ENCODE results near the gene NPAS4.

NPAS4 gene

GRCh38 chr11:66448523-66448922, 27.7 kb downstream of the NPAS4 start:
- Histone ChIP-seq H3K9me3 (no peaks in the 10 kb centered on the region), H3K4me3 (ENCODE audit: low read depth, low read length) (no peak overlapping the region), H3K4me1 (no peaks in the 10 kb centered on the region), H3K27me3 (peaks cover 48% of the 10 kb centered on the region), H3K36me3 (no peaks in the 10 kb centered on the region)
- TF ChIP-seq, protein P1, sequence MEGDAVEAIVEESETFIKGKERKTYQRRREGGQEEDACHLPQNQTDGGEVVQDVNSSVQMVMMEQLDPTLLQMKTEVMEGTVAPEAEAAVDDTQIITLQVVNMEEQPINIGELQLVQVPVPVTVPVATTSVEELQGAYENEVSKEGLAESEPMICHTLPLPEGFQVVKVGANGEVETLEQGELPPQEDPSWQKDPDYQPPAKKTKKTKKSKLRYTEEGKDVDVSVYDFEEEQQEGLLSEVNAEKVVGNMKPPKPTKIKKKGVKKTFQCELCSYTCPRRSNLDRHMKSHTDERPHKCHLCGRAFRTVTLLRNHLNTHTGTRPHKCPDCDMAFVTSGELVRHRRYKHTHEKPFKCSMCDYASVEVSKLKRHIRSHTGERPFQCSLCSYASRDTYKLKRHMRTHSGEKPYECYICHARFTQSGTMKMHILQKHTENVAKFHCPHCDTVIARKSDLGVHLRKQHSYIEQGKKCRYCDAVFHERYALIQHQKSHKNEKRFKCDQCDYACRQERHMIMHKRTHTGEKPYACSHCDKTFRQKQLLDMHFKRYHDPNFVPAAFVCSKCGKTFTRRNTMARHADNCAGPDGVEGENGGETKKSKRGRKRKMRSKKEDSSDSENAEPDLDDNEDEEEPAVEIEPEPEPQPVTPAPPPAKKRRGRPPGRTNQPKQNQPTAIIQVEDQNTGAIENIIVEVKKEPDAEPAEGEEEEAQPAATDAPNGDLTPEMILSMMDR (IDR thresholded peaks at IDR 0.05; ENCODE audit: low read depth, low read length), result no peak
- DNase-seq, result no peak

DNA sequence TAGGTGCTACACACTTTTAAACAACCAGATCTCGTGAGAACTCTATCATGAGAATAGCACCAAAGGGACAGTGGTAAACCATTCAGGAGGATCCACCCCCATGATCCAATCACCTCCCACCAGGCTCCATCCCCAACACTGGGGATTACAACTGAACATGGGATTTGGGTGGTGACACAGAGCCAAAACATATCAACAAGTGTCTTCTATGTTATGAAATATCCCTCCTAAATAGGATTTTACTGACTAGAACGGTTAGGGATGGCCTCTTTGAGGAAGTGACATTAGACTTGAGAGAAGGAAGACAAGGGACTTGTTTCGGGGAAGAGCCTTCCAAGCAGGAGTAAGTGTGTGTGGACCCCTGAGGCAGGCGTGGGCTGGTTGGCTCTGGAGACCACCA, 29.7 kb downstream of the NPAS4 start:
- Histone ChIP-seq H3K4me1 (no peaks in the 10 kb centered on the region), H3K4me3 (ENCODE audit: low read depth, low read length) (no peak overlapping the region), H3K36me3 (no peaks in the 10 kb centered on the region), H3K9me3 (no peaks in the 10 kb centered on the region), H3K27me3 (peaks cover 59% of the 10 kb centered on the region)
- no peak for DNase-seq
- TF ChIP-seq, protein P1 (IDR thresholded peaks at IDR 0.05; ENCODE audit: low read depth, low read length), result no peak

DNA sequence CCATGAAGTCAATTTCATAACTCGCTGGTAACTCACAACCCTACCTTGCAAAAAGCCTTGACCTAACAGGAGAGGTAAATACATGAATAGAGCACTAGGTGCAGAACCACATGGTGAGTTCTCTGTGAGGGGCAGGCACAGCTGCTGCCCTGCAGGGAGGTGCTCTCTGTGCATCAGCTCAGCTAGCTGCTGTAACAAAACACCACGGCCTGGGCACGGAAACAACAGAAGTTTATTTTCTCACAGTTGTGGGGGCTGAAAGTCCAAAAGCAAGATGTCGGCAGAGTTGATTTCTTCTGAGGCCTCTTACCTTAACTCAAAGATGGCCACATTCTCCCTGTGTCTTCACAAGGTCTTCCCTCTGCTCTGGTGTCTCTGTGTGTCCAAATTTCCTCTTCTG, 30.8 kb downstream of the NPAS4 start:
- Histone ChIP-seq H3K4me3 (ENCODE audit: low read depth, low read length) (no peak overlapping the region), H3K36me3 (no peaks in the 10 kb centered on the region), H3K4me1 (no peaks in the 10 kb centered on the region), H3K9me3 (no peaks in the 10 kb centered on the region), H3K27me3 (peaks cover 64% of the 10 kb centered on the region)
- DNase-seq, result no peak
- TF ChIP-seq, protein P1 (IDR thresholded peaks at IDR 0.05; ENCODE audit: low read depth, low read length), result no peak

- Histone ChIP-seq H3K9me3 (no peaks in the 10 kb centered on the region), H3K36me3 (no peaks in the 10 kb centered on the region), H3K4me1 (no peaks in the 10 kb centered on the region), H3K27me3 (peaks cover 43% of the 10 kb centered on the region), H3K4me3 (ENCODE audit: low read depth, low read length) (no peak overlapping the region)
- TF ChIP-seq, protein P1 (IDR thresholded peaks at IDR 0.05; ENCODE audit: low read depth, low read length), result no peak
- no peak for DNase-seq
Observed at GRCh38 chr11:66454247-66454646, 33.4 kb downstream of the NPAS4 start.

DNA sequence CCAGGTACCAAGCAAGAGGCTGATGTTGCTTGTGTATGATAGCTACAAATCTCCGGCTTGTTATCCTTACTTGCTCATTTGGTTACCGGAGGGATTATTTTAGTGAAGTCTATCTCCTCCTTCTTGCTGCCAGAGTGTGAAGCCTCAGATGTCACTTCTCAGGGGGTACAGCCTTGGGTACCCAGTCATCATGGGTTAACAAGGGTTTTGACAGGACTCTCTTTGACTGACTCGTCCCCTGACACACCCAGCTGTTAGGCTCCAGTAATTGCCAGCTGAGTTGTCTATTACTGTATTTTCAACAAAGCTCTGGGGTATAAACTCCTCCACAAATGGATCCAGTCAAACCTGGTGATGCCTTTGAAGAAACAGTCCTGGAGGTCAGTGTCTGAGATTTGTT, 34.0 kb downstream of the NPAS4 start:
- Histone ChIP-seq H3K36me3 (no peaks in the 10 kb centered on the region), H3K27me3 (peaks cover 37% of the 10 kb centered on the region), H3K9me3 (no peaks in the 10 kb centered on the region), H3K4me3 (ENCODE audit: low read depth, low read length) (no peak overlapping the region), H3K4me1 (no peaks in the 10 kb centered on the region)
- TF ChIP-seq, protein P1 (IDR thresholded peaks at IDR 0.05; ENCODE audit: low read depth, low read length), result no peak
- DNase-seq, result no peak

GRCh38 chr11:66457826-66458225, 37.0 kb downstream of the NPAS4 start:
- peaks cover 27% of the 10 kb centered on the region for H3K27me3 ChIP-seq
- no peak overlapping the region for H3K4me3 ChIP-seq (ENCODE audit: low read depth, low read length)
- TF ChIP-seq, protein P1 (IDR thresholded peaks at IDR 0.05; ENCODE audit: low read depth, low read length), result no peak
- H3K36me3 ChIP-seq, result no peaks in the 10 kb centered on the region
- DNase-seq, result no peak
- no peaks in the 10 kb centered on the region; the same call in 1 of the 2 replicates for H3K9me3 ChIP-seq
- H3K4me1 ChIP-seq, result no peaks in the 10 kb centered on the region

Data from BE2C (cell line).